ENCODE data around the gene LRPPRC. TPM values are rescaled to one million over a fixed set of nuclear protein-coding genes. Genes with fewer than 3 reads are reported as not detected.

The LRPPRC gene
- polyA plus RNA-seq, 2 donors: 11.2 to 23.1 TPM

DNA sequence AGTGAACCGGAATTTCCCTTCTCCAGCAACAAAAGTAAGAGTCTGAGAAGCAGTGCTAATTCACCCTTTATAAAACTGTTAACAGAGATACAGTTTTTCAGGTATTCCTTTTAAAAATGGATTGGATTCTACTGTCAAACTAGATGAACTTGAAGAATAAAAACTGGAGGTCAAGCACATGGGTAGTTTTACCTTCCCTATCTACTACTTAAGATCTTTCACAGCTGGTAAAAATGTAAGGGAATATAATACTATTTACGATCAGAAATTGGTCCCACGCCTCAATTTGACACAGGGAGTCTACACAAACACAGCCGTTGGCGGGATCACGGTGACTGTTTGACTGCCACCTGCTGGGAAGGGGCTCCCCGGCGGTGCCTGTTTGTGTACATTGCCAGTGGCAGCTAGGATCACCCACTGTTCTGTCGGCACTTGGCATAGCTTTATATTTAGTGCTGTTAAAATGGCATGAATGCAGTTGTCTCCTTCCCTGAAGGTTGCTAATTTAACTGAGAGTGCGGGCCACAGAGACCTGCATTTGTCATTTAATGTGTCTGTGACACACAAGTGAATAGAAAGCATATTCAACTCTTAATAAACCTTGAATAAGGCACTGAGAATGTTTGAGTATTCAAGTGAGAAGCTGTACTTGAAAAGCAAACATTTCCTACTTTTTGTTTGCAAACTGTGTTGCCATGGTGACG is 97.5 kb downstream of the LRPPRC start:
- Histone ChIP-seq H3K27me3 (ENCODE audit: control insufficient read depth in 1 of 2, insufficient read depth in 2 of 2, low read length in 2 of 2) (no peaks in the 10 kb centered on the region), H3K36me3 (ENCODE audit: control insufficient read depth in 2 of 2, insufficient read depth in 2 of 2, low read length in 1 of 2) (peaks cover 12% of the 10 kb centered on the region in 2 donors), H3K4me1 (ENCODE audit: control insufficient read depth in 2 of 2, insufficient read depth in 2 of 2, low read length in 1 of 2) (no peaks in the 10 kb centered on the region), H3K9me3 (ENCODE audit: control insufficient read depth in 2 of 2, insufficient read depth in 1 of 2, low read depth in 1 of 2, low read length in 1 of 2) (no peaks in the 10 kb centered on the region), H3K27ac (ENCODE audit: low read depth in 2 of 2, low read length in 1 of 2) (no peak overlapping the region), H3K4me3 (ENCODE audit: low read depth in 1 of 2, low read length in 2 of 2) (no peak overlapping the region)
- 66 to 78% methylated on average over 11 of the region's 11 CpGs for WGBS, 2 donors

DNA sequence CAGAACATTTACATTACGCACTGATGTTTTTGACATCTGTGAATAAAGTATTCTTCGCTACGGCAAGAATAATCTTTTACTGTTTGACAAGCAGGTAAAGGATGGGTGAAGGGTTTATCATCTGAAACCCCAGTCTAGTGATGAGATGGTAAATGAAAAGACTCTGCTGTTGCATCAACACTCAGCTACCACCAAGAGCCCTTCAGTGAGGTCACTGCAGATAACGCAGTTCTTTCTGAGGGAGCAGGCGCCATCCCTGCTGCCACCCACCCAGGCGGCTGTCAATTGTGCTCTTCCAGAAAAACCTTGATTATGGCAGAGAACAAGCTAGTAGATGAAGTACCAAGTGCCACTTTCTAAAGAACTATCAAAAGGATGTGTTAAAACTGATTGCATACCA is 98.3 kb downstream of the LRPPRC start:
- Histone ChIP-seq H3K4me1 (ENCODE audit: control insufficient read depth in 2 of 2, insufficient read depth in 2 of 2, low read length in 1 of 2) (no peaks in the 10 kb centered on the region), H3K4me3 (ENCODE audit: low read depth in 1 of 2, low read length in 2 of 2) (no peak overlapping the region), H3K36me3 (ENCODE audit: control insufficient read depth in 2 of 2, insufficient read depth in 2 of 2, low read length in 1 of 2) (peaks cover 12% of the 10 kb centered on the region in 2 donors), H3K9me3 (ENCODE audit: control insufficient read depth in 2 of 2, insufficient read depth in 1 of 2, low read depth in 1 of 2, low read length in 1 of 2) (no peaks in the 10 kb centered on the region), H3K27ac (ENCODE audit: low read depth in 2 of 2, low read length in 1 of 2) (no peak overlapping the region), H3K27me3 (ENCODE audit: control insufficient read depth in 1 of 2, insufficient read depth in 2 of 2, low read length in 2 of 2) (no peaks in the 10 kb centered on the region)
- 93 to 95% methylated on average over 6 of the region's 6 CpGs for WGBS, 2 donors

DNA sequence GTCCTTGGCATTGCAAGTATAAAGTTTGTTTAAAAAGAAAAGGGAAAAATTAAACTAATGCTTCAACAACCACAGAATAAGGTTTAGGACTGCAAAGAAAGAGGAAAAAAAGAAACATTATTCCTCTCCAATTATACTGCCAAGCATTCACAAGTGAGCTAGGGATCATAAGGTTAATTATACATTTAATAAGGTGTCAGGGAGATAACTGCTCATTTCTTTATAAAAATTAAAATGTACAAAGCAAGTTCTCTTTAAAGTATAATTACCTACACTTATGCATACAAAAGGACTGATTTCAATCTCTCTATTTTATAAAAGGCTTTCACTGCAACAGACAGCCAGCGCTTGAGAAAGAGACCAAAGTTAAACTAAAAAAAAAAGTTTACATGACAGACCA is 98.9 kb downstream of the LRPPRC start:
- H3K9me3 ChIP-seq (ENCODE audit: control insufficient read depth in 2 of 2, insufficient read depth in 1 of 2, low read depth in 1 of 2, low read length in 1 of 2): no peaks in the 10 kb centered on the region
- no peaks in the 10 kb centered on the region for H3K4me1 ChIP-seq (ENCODE audit: control insufficient read depth in 2 of 2, insufficient read depth in 2 of 2, low read length in 1 of 2)
- 87 to 96% methylated on average over 1 of the region's 1 CpG for WGBS, 2 donors
- H3K4me3 ChIP-seq (ENCODE audit: low read depth in 1 of 2, low read length in 2 of 2): no peak overlapping the region
- peaks cover 12% of the 10 kb centered on the region in 2 donors for H3K36me3 ChIP-seq (ENCODE audit: control insufficient read depth in 2 of 2, insufficient read depth in 2 of 2, low read length in 1 of 2)
- H3K27ac ChIP-seq (ENCODE audit: low read depth in 2 of 2, low read length in 1 of 2): no peak overlapping the region
- no peaks in the 10 kb centered on the region for H3K27me3 ChIP-seq (ENCODE audit: control insufficient read depth in 1 of 2, insufficient read depth in 2 of 2, low read length in 2 of 2)

DNA sequence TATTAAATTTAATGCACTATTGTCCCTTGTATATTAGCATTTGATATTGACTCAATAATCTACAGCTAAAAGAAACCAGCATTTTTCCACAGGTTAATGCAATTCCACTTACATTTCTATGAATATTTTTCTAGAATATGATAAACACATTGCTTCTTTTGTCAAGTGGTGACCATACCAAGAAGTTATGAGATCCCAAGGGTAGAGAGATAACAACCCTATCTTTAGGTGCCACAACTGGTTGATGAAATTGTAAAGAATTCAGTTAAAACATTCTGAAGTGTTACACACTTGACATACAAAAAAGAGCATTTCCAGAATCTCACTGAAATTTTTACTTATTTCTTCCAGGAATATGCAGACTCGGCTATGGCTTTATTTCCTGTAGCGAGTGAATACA is 101.0 kb downstream of the LRPPRC start:
- WGBS, 2 donors: 97 to 98% methylated on average over 2 of the region's 2 CpGs
- Histone ChIP-seq H3K4me3 (ENCODE audit: low read depth in 1 of 2, low read length in 2 of 2) (no peak overlapping the region), H3K27me3 (ENCODE audit: control insufficient read depth in 1 of 2, insufficient read depth in 2 of 2, low read length in 2 of 2) (no peaks in the 10 kb centered on the region), H3K36me3 (ENCODE audit: control insufficient read depth in 2 of 2, insufficient read depth in 2 of 2, low read length in 1 of 2) (peaks cover 9 to 12% of the 10 kb centered on the region in 2 donors), H3K4me1 (ENCODE audit: control insufficient read depth in 2 of 2, insufficient read depth in 2 of 2, low read length in 1 of 2) (no peaks in the 10 kb centered on the region), H3K9me3 (ENCODE audit: control insufficient read depth in 2 of 2, insufficient read depth in 1 of 2, low read depth in 1 of 2, low read length in 1 of 2) (no peaks in the 10 kb centered on the region), H3K27ac (ENCODE audit: low read depth in 2 of 2, low read length in 1 of 2) (no peak overlapping the region)

DNA sequence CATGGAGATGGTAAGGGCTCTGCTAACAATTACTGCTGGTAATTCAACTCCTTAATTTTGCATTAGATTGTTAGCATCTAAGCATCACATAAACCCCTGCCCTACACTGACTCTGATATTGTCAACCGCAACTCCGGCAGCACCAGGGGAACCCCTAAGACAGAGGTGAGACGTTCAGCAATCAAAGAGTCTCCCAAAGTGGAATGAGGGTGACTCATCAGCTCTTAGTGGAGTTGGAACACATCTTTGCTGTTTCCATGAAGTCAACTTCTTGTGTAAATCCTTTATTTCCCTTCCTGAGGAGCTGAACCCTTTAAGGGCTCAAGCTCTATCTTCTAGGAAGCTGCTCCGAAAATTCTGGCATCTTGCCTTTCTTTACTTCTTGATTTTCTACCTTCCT is 104.9 kb downstream of the LRPPRC start:
- H3K9me3 ChIP-seq (ENCODE audit: control insufficient read depth in 2 of 2, insufficient read depth in 1 of 2, low read depth in 1 of 2, low read length in 1 of 2): peaks cover 0 to 2% of the 10 kb centered on the region in 2 donors
- H3K36me3 ChIP-seq (ENCODE audit: control insufficient read depth in 2 of 2, insufficient read depth in 2 of 2, low read length in 1 of 2): peaks cover 7 to 14% of the 10 kb centered on the region in 2 donors
- no peak overlapping the region for H3K27ac ChIP-seq (ENCODE audit: low read depth in 2 of 2, low read length in 1 of 2)
- no peaks in the 10 kb centered on the region for H3K4me1 ChIP-seq (ENCODE audit: control insufficient read depth in 2 of 2, insufficient read depth in 2 of 2, low read length in 1 of 2)
- H3K27me3 ChIP-seq (ENCODE audit: control insufficient read depth in 1 of 2, insufficient read depth in 2 of 2, low read length in 2 of 2): no peaks in the 10 kb centered on the region
- 82% methylated on average over 4 of the region's 4 CpGs for WGBS, 2 donors
- H3K4me3 ChIP-seq (ENCODE audit: low read depth in 1 of 2, low read length in 2 of 2): no peak overlapping the region

DNA sequence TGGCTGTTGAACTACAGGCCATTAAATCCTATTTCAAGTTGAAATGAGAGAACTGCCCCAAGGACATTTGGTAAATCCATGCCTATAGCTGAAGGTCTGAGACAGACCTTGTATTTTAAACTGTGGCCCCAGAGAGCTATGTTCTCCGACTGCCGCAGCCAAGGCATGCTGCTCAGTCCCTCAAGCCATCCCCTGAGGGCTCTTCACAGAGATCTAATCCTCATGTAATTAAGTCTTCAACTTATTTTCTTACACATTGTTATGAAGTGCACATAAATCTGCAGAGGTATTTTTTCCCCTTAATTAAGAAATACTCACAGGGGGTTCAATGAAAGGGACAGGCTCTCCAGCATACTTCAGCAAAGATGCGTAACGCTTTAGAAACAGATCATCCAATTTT is 106.4 kb downstream of the LRPPRC start:
- Histone ChIP-seq H3K4me3 (ENCODE audit: low read depth in 1 of 2, low read length in 2 of 2) (no peak overlapping the region), H3K4me1 (ENCODE audit: control insufficient read depth in 2 of 2, insufficient read depth in 2 of 2, low read length in 1 of 2) (no peaks in the 10 kb centered on the region), H3K9me3 (ENCODE audit: control insufficient read depth in 2 of 2, insufficient read depth in 1 of 2, low read depth in 1 of 2, low read length in 1 of 2) (peaks cover 0 to 2% of the 10 kb centered on the region in 2 donors), H3K36me3 (ENCODE audit: control insufficient read depth in 2 of 2, insufficient read depth in 2 of 2, low read length in 1 of 2) (peaks cover 7 to 12% of the 10 kb centered on the region in 2 donors), H3K27me3 (ENCODE audit: control insufficient read depth in 1 of 2, insufficient read depth in 2 of 2, low read length in 2 of 2) (no peaks in the 10 kb centered on the region), H3K27ac (ENCODE audit: low read depth in 2 of 2, low read length in 1 of 2) (no peak overlapping the region)
- 98 to 99% methylated on average over 4 of the region's 4 CpGs for WGBS, 2 donors

DNA sequence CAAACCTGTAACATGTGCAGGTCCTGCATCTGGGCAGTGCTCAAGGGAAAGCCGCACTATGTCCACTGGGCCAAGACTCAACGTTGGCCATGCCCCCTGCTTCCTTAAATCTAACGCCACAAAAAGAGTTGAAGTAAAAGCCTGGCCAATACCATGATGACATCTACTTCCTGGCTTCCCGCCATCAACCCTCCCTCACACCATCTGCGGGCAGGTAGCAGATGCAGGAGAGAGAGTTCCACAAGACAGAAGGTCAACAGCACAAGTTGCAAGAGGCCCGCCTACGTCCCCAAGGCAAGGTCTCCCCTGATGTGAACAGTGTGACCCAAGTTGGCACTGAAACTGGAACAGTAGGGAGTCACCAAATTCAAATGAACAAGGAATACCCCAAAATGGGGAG is 108.6 kb downstream of the LRPPRC start:
- Histone ChIP-seq H3K9me3 (ENCODE audit: control insufficient read depth in 2 of 2, insufficient read depth in 1 of 2, low read depth in 1 of 2, low read length in 1 of 2) (peaks cover 0 to 2% of the 10 kb centered on the region in 2 donors), H3K27ac (ENCODE audit: low read depth in 2 of 2, low read length in 1 of 2) (no peak overlapping the region), H3K4me1 (ENCODE audit: control insufficient read depth in 2 of 2, insufficient read depth in 2 of 2, low read length in 1 of 2) (no peaks in the 10 kb centered on the region), H3K4me3 (ENCODE audit: low read depth in 1 of 2, low read length in 2 of 2) (no peak overlapping the region), H3K36me3 (ENCODE audit: control insufficient read depth in 2 of 2, insufficient read depth in 2 of 2, low read length in 1 of 2) (peaks cover 7 to 8% of the 10 kb centered on the region in 2 donors), H3K27me3 (ENCODE audit: control insufficient read depth in 1 of 2, insufficient read depth in 2 of 2, low read length in 2 of 2) (no peaks in the 10 kb centered on the region)
- 92 to 94% methylated on average over 7 of the region's 7 CpGs for WGBS, 2 donors

DNA sequence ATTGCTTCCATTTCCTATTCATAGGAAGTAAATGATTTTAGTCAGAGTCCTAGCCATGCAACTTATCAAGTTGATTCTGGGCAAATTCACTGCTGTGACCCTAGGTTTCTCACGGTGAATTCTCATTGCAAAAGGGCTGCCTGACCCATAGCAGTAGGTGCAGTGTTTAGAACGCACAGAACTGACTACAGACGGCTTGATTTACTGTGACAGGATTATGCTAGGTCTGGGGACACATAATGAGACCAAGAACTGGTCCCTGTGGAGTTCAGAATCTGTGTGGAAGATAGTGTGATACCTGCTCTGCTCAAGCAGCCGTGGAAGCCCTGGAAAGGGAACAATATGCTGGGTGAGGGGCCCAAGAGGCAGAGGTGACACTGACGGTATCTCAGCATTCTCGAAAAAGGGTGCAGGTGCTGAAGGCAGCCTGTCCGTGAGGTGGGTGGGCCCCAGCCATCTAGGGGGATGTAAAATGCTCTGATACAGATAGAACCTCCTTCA is 110.6 kb downstream of the LRPPRC start:
- Histone ChIP-seq H3K36me3 (ENCODE audit: control insufficient read depth in 2 of 2, insufficient read depth in 2 of 2, low read length in 1 of 2) (peaks cover 7 to 8% of the 10 kb centered on the region in 2 donors), H3K4me3 (ENCODE audit: low read depth in 1 of 2, low read length in 2 of 2) (no peak overlapping the region), H3K27me3 (ENCODE audit: control insufficient read depth in 1 of 2, insufficient read depth in 2 of 2, low read length in 2 of 2) (no peaks in the 10 kb centered on the region), H3K4me1 (ENCODE audit: control insufficient read depth in 2 of 2, insufficient read depth in 2 of 2, low read length in 1 of 2) (no peaks in the 10 kb centered on the region), H3K27ac (ENCODE audit: low read depth in 2 of 2, low read length in 1 of 2) (no peak overlapping the region), H3K9me3 (ENCODE audit: control insufficient read depth in 2 of 2, insufficient read depth in 1 of 2, low read depth in 1 of 2, low read length in 1 of 2) (peaks cover 0 to 2% of the 10 kb centered on the region in 2 donors)
- WGBS, 2 donors: 78 to 91% methylated on average over 7 of the region's 7 CpGs

DNA sequence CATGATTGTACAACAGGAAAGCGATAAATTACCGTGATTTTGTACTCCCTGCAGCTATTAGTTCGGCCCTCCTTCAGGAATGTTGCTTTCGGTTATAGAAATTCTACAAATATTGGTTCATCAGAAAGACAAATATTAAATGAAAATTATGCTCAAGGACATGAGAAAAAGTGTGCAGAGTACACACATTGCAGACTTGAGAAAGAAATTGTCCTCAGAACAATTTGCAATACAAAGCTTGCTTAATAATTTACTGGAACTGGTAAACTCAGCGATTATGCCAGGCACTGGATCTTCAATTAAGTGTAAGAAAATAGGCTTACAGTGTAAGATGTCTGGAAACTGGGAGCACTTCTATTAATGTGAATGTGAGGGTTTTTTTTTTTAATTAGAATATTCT is 111.1 kb downstream of the LRPPRC start:
- peaks cover 0 to 2% of the 10 kb centered on the region in 2 donors for H3K9me3 ChIP-seq (ENCODE audit: control insufficient read depth in 2 of 2, insufficient read depth in 1 of 2, low read depth in 1 of 2, low read length in 1 of 2)
- H3K4me3 ChIP-seq (ENCODE audit: low read depth in 1 of 2, low read length in 2 of 2): no peak overlapping the region
- peaks cover 7 to 8% of the 10 kb centered on the region in 2 donors for H3K36me3 ChIP-seq (ENCODE audit: control insufficient read depth in 2 of 2, insufficient read depth in 2 of 2, low read length in 1 of 2)
- no peaks in the 10 kb centered on the region for H3K27me3 ChIP-seq (ENCODE audit: control insufficient read depth in 1 of 2, insufficient read depth in 2 of 2, low read length in 2 of 2)
- H3K4me1 ChIP-seq (ENCODE audit: control insufficient read depth in 2 of 2, insufficient read depth in 2 of 2, low read length in 1 of 2): no peaks in the 10 kb centered on the region
- WGBS, 2 donors: 68 to 81% methylated on average over 5 of the region's 5 CpGs
- no peak overlapping the region for H3K27ac ChIP-seq (ENCODE audit: low read depth in 2 of 2, low read length in 1 of 2)

DNA sequence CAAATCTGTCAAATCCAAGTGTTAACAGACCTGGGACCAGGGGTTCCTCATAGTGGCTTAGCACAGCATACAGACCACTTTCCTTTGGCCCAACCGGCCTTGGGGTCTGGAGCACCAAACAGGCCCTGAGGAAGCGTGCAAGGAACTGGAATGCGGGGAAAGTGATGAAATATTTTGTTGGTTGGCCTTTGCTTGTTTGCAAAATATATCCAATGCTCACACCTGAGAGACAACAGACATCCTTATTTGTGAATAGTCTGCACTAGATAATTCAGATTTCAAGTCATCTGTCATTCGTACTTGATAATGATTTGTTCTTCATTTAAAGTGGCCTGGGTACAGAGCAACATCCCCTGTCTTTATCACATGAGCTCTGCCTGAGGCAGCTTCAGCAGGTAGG is 113.5 kb downstream of the LRPPRC start:
- H3K27ac ChIP-seq (ENCODE audit: low read depth in 2 of 2, low read length in 1 of 2): no peak overlapping the region
- H3K36me3 ChIP-seq (ENCODE audit: control insufficient read depth in 2 of 2, insufficient read depth in 2 of 2, low read length in 1 of 2): peaks cover 5 to 6% of the 10 kb centered on the region in 2 donors
- H3K27me3 ChIP-seq (ENCODE audit: control insufficient read depth in 1 of 2, insufficient read depth in 2 of 2, low read length in 2 of 2): no peaks in the 10 kb centered on the region
- H3K4me3 ChIP-seq (ENCODE audit: low read depth in 1 of 2, low read length in 2 of 2): no peak overlapping the region
- H3K9me3 ChIP-seq (ENCODE audit: control insufficient read depth in 2 of 2, insufficient read depth in 1 of 2, low read depth in 1 of 2, low read length in 1 of 2): peaks cover 0 to 2% of the 10 kb centered on the region in 2 donors
- no peaks in the 10 kb centered on the region for H3K4me1 ChIP-seq (ENCODE audit: control insufficient read depth in 2 of 2, insufficient read depth in 2 of 2, low read length in 1 of 2)
- WGBS, 2 donors: 84 to 86% methylated on average over 4 of the region's 4 CpGs

Data from esophagus (tissue), 2 donors.